K562 (cell line): ENCODE results near the gene COL13A1. TPM values are rescaled to one million over a fixed set of nuclear protein-coding genes. Genes with fewer than 3 reads are reported as not detected.

Experiments used
- ATAC-seq: fragments of 200-7000 bp; cut with Tn5 transposase; 3 replicates; pipeline ENCODE4 v1.9.1; 2020; ENCODE audit warnings: moderate library complexity
- BruUV-seq: library from RNA; stranded (reverse); fragments of 400-500 nt; replicated peaks from 2 replicates; lab custom pipeline; 2021; lab: Mats Ljungman, UMichigan
- CTCF ChIA-PET: fragments of 300-600 bp; formaldehyde crosslinking; extraction: SDS; loops from one replicate; lab custom pipeline; 2021; ENCODE audit warnings: low intra/inter-chr PET ratio; lab: Yijun Ruan, JAX
- POLR2A ChIA-PET: fragments of 300-600, 350-650 bp; sonication (Branson Sonifier 250); formaldehyde crosslinking; extraction: SDS; loops from one replicate; lab custom pipeline; 2021; ENCODE audit warnings: antibody characterized with exemption, inconsistent platforms; lab: Yijun Ruan, JAX
- DNase-seq, 4 experiments: peaks; one replicate each; pipeline versions ENCODE4 v3.0.0 to v3.0.0-alpha.2; 2011 to 2018; ENCODE audit warnings: low spot score in 3 of 4, mixed read lengths in 3 of 4; ENCODE audit errors: extremely low read depth in 1 of 4
- FAIRE-seq: peaks from 2 replicates; lab custom pipeline; 2011; peaks lifted over from hg19 to GRCh38; lab: Jason Lieb, UNC
- H2AFZ ChIP-seq: 2 replicates; pipeline ENCODE4 v1.6.0; 2011; ENCODE audit warnings: low read depth, low read length, control low read depth, inconsistent platforms
- H3K27ac ChIP-seq: fragments of 200-600 bp; 3 replicates; pipeline ENCODE4 v1.8.0; 2011; ENCODE audit warnings: low read depth, mild to moderate bottlenecking, control low read depth, inconsistent platforms, low read length, moderate library complexity, mixed read lengths; ENCODE audit errors: extremely low read depth
- H3K27me3 ChIP-seq, 2 experiments: fragments of 300-600 bp in 1 of 2; 2 replicates in 1 of 2; 3 replicates in 1 of 2; pipeline versions ENCODE4 v1.6.0 to v1.8.0; 2011; ENCODE audit warnings: inconsistent platforms in 2 of 2, low read length in 2 of 2, mild to moderate bottlenecking in 1 of 2, mixed read lengths in 1 of 2, moderate library complexity in 1 of 2; ENCODE audit not compliant: control insufficient read depth in 2 of 2, insufficient read depth in 2 of 2
- H3K36me3 ChIP-seq: fragments of 300-600 bp; 3 replicates; pipeline ENCODE4 v1.8.0; 2011; ENCODE audit warnings: mild to moderate bottlenecking, low read length, inconsistent platforms; ENCODE audit not compliant: control insufficient read depth, insufficient read depth
- H3K4me1 ChIP-seq, 2 experiments: fragments of 200-600 bp in 1 of 2; replicated peaks in 1 of 2; 2 replicates in 1 of 2; 3 replicates in 1 of 2; pipeline versions ENCODE4 v1.5.1 to v1.8.0; 2011; ENCODE audit warnings: inconsistent platforms in 2 of 2, low read length in 2 of 2, mild to moderate bottlenecking in 1 of 2, mixed read lengths in 1 of 2, moderate library complexity in 1 of 2; ENCODE audit not compliant: control insufficient read depth in 2 of 2, insufficient read depth in 2 of 2
- H3K4me2 ChIP-seq: 2 replicates; pipeline ENCODE4 v1.6.1; 2011; ENCODE audit warnings: low read length, control low read depth, inconsistent platforms, mixed read lengths; ENCODE audit not compliant: insufficient read depth
- H3K4me3 ChIP-seq: fragments of 200-600 bp; sonication (generic), shearing (Covaris generic); 2 replicates; pipeline ENCODE4 v1.5.1; 2016; ENCODE audit warnings: control low read depth, inconsistent platforms
- H3K79me2 ChIP-seq: fragments of 200-600 bp; 3 replicates; pipeline ENCODE4 v1.8.0; 2011; ENCODE audit warnings: low read length, inconsistent platforms; ENCODE audit not compliant: control insufficient read depth, insufficient read depth
- H3K9ac ChIP-seq, 2 experiments: 2 replicates each; pipeline versions ENCODE4 v1.6.0 to v1.6.1; 2011; ENCODE audit warnings: low read depth in 2 of 2, low read length in 2 of 2, control low read depth in 1 of 2, inconsistent platforms in 1 of 2, mild to moderate bottlenecking in 1 of 2, mixed read lengths in 1 of 2; ENCODE audit not compliant: insufficient read depth in 1 of 2
- H3K9me1 ChIP-seq: one replicate; pipeline ENCODE4 v1.6.0; 2011; ENCODE audit warnings: inconsistent platforms, mild to moderate bottlenecking, low read length, moderate library complexity; ENCODE audit not compliant: control insufficient read depth, insufficient read depth
- H3K9me3 ChIP-seq: replicated peaks from 2 replicates; pipeline ENCODE4 v1.5.1; 2011; ENCODE audit warnings: low read depth, low read length, inconsistent platforms; ENCODE audit not compliant: control insufficient read depth, insufficient read depth
- H4K20me1 ChIP-seq: replicated peaks from 2 replicates; pipeline ENCODE4 v1.6.1; 2011; ENCODE audit warnings: low read length, inconsistent platforms, mixed read lengths; ENCODE audit not compliant: control insufficient read depth, insufficient read depth
- GABPA ChIP-seq: fragments of 200-800 bp; sonication (Bioruptor generic); conservative IDR thresholded peaks from 2 replicates; pipeline ENCODE4 v1.6.1; 2016; ENCODE audit warnings: low read depth, missing genetic modification characterization, missing compliant biosample characterization
- GATA2 ChIP-seq: sonication (generic); formaldehyde crosslinking; IDR thresholded peaks from 2 replicates; pipeline ENCODE4 v1.4.0; 2020; ENCODE audit warnings: mild to moderate bottlenecking, missing genetic modification reagents
- IFI16 ChIP-seq: fragments of 250-450 bp; sonication (Bioruptor Pico); IDR thresholded peaks from 2 replicates; pipeline ENCODE4 v2.1.2; 2022; ENCODE audit warnings: mild to moderate bottlenecking, inconsistent platforms
- ILF3 ChIP-seq: fragments of 450-650 bp; IDR thresholded peaks from 2 replicates; pipeline ENCODE4 v1.6.1; 2018; ENCODE audit warnings: antibody characterized with exemption, mild to moderate bottlenecking, moderate library complexity, borderline replicate concordance
- RBM14 ChIP-seq: fragments of 200-400 bp; formaldehyde crosslinking; IDR thresholded peaks from 2 replicates; pipeline ENCODE4 v1.6.1; 2018; ENCODE audit warnings: low read depth, mild to moderate bottlenecking, low read length, moderate library complexity, borderline replicate concordance; ENCODE audit not compliant: insufficient read depth
- TCF3 ChIP-seq: sonication (generic); formaldehyde crosslinking; IDR thresholded peaks from 2 replicates; pipeline ENCODE4 v1.4.0; 2020; ENCODE audit warnings: mild to moderate bottlenecking, missing genetic modification reagents
- ZKSCAN1 ChIP-seq: fragments of 150-350 bp; IDR thresholded peaks from 2 replicates; pipeline ENCODE4 v1.6.1; 2016; ENCODE audit warnings: low read depth, low read length
- ZNF778 ChIP-seq: fragments of 450-650 bp; formaldehyde crosslinking; IDR thresholded peaks from 2 replicates; pipeline ENCODE4 v1.4.0; 2020; ENCODE audit warnings: mild to moderate bottlenecking, moderate library complexity
- ZNF780A ChIP-seq: fragments of 250-450 bp; sonication (Bioruptor Pico); IDR thresholded peaks from 2 replicates; pipeline ENCODE4 v1.5.0; 2021; ENCODE audit warnings: mild to moderate bottlenecking
- WGBS: fragments of 100-300 bp; shearing (Covaris generic); methylation state at CpG from one replicate; pipeline ENCODE4 v1.1.6; 2016; ENCODE audit warnings: low coverage, mixed read lengths; ENCODE audit not compliant: insufficient coverage; ENCODE audit errors: missing lambda C conversion rate; 5-methylcytosine and 5-hydroxymethylcytosine counted together
- in situ Hi-C: fragments of 300-500 bp; cut with MboI; formaldehyde crosslinking; loops from 4 replicates; pipeline ENCODE4 v1.15.0; 2018; ENCODE audit warnings: inconsistent platforms, mixed read lengths
- intact Hi-C: fragments of 100-400 bp; cut with micrococcal nuclease; formaldehyde crosslinking; loops from 2 replicates; pipeline ENCODE4 v1.14.2; 2022
- polyA plus RNA-seq, 8 experiments: library from polyadenylated mRNA; depleted of rRNA in 4 of 8; stranded (reverse) in 5 of 8; unstranded in 3 of 8; fragments of >200 nt; fragmentation: Nextera tagmentation in 2 of 8; fragmentation: Illumina TruSeq in 1 of 8; extraction: Ambion mirVana in 2 of 8; extraction: Trizol in 1 of 8; gene quantifications; 2 replicates each; pipeline versions ENCODE4 v1.2.1 to v1.2.3, GENCODE V29; 2011 to 2014; ENCODE audit warnings: inconsistent platforms in 1 of 8, missing spikeins in 1 of 8
- total RNA-seq, 7 experiments: library from RNA; depleted of rRNA in 6 of 7; stranded (reverse); fragments of >200 nt in 6 of 7; fragmentation: Illumina TruSeq in 2 of 7; extraction: Trizol in 2 of 7; gene quantifications; 2 replicates each; pipeline versions ENCODE4 v1.2.1 to v1.2.3, GENCODE V29; 2011 to 2021; ENCODE audit warnings: low replicate concordance in 1 of 7
- TF ChIP-seq, protein P1 (sequence below): fragments of 250-450 bp; sonication (Bioruptor Pico); IDR thresholded peaks from 2 replicates; pipeline ENCODE4 v1.5.0; 2020; ENCODE audit warnings: mild to moderate bottlenecking

The COL13A1 gene
- total and polyA plus RNA-seq, 9 of the 15 experiments (the other 6 are each of a cell fraction or from before 2014, with no cell fraction given): not detected

DNA sequence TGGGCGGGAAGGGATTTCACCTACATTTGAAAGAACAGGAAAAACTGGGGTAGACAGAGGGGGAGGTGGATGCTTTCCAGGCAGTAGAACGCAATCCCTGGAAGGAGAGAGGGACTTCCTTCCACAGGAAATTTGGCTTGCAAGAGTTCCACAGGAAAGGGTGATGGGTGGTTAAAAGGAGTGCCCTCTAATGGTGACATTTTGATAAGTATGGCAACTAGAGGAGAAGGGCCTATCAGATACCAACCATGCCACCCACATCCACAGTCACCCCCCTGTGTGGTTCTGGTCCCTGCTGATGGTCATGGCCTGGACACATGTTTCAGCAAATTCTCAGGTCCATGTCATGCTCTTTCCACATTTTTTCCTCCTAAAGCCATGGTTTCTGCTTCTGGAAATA lies 27.1 kb upstream of the COL13A1 start:
- TF ChIP-seq ZNF780A (CRISPR knock-in tag) (no peak), ZNF778 (no peak), GATA2 (CRISPR knock-in tag) (no peak), IFI16 (CRISPR knock-in tag) (no peak), ILF3 (no peak), TCF3 (no peak), GABPA (tag) (no peak), RBM14 (no peak), ZKSCAN1 (no peak)
- TF ChIP-seq, protein P1, sequence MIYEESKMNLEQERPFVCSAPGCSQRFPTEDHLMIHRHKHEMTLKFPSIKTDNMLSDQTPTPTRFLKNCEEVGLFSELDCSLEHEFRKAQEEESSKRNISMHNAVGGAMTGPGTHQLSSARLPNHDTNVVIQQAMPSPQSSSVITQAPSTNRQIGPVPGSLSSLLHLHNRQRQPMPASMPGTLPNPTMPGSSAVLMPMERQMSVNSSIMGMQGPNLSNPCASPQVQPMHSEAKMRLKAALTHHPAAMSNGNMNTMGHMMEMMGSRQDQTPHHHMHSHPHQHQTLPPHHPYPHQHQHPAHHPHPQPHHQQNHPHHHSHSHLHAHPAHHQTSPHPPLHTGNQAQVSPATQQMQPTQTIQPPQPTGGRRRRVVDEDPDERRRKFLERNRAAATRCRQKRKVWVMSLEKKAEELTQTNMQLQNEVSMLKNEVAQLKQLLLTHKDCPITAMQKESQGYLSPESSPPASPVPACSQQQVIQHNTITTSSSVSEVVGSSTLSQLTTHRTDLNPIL (CRISPR knock-in tag): no peak
- intact Hi-C loops (no loop called here), in situ Hi-C loops (no loop called here)
- Histone ChIP-seq H3K9ac (no peak overlapping the region), H4K20me1 (no peaks in the 10 kb centered on the region), H3K4me1 (no peaks in the 10 kb centered on the region), H3K4me3 (no peak overlapping the region), H3K27ac (no peak overlapping the region), H3K9me1 (no peaks in the 10 kb centered on the region), H3K4me2 (no peak overlapping the region), H2AFZ (no peak overlapping the region), H3K27me3 (peaks cover 0 to 21% of the 10 kb centered on the region in 2 experiments; a peak in 2 of 5 replicates), H3K9me3 (no peaks in the 10 kb centered on the region), H3K36me3 (no peaks in the 10 kb centered on the region), H3K79me2 (no peaks in the 10 kb centered on the region)
- ATAC-seq (no peak), DNase-seq (no peak), FAIRE-seq (no peak)
- BruUV-seq: no TSS peak
- 0% methylated on average over 2 of the region's 2 CpGs for WGBS
- ChIA-PET CTCF (no interaction called here), POLR2A (no interaction called here)
